Fibroblast of the aortic adventitia (primary cell): Measurements from ENCODE around the gene ATP6V0E2. TPM values are rescaled to one million over a fixed set of nuclear protein-coding genes. Genes with fewer than 3 reads are reported as not detected.

Experiments
- DNase-seq: peaks from one replicate; pipeline ENCODE4 v3.0.0-alpha.2; 2010; ENCODE audit warnings: low read depth
- H3K4me3 ChIP-seq: 2 replicates; pipeline ENCODE4 v1.5.1; 2011; ENCODE audit warnings: low read depth, mild to moderate bottlenecking, control low read depth, low read length, moderate library complexity
- total RNA-seq: library from RNA; depleted of rRNA; stranded (reverse); fragments of >200 nt; gene quantifications from 2 replicates; pipeline ENCODE4 v1.2.3, GENCODE V29; 2012; ENCODE audit warnings: low replicate concordance
- TF ChIP-seq, protein P1 (sequence below): IDR thresholded peaks from 2 replicates; pipeline ENCODE4 v1.5.1; 2011; ENCODE audit warnings: mild to moderate bottlenecking, low read length, control low read depth, inconsistent platforms; ENCODE audit not compliant: insufficient read depth

The ATP6V0E2 gene
- total RNA-seq, 1 donor: 22.5 TPM

- H3K4me3 ChIP-seq: no peak overlapping the region
- TF ChIP-seq, protein P1, sequence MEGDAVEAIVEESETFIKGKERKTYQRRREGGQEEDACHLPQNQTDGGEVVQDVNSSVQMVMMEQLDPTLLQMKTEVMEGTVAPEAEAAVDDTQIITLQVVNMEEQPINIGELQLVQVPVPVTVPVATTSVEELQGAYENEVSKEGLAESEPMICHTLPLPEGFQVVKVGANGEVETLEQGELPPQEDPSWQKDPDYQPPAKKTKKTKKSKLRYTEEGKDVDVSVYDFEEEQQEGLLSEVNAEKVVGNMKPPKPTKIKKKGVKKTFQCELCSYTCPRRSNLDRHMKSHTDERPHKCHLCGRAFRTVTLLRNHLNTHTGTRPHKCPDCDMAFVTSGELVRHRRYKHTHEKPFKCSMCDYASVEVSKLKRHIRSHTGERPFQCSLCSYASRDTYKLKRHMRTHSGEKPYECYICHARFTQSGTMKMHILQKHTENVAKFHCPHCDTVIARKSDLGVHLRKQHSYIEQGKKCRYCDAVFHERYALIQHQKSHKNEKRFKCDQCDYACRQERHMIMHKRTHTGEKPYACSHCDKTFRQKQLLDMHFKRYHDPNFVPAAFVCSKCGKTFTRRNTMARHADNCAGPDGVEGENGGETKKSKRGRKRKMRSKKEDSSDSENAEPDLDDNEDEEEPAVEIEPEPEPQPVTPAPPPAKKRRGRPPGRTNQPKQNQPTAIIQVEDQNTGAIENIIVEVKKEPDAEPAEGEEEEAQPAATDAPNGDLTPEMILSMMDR: no peak
- DNase-seq: no peak
Measured at GRCh38 chr7:149839933-149840332, 33.8 kb upstream of the ATP6V0E2 start.

- DNase-seq: no peak
- H3K4me3 ChIP-seq: no peak overlapping the region
- TF ChIP-seq, protein P1: no peak
Measured at GRCh38 chr7:149843566-149843965, 30.2 kb upstream of the ATP6V0E2 start.

- TF ChIP-seq, protein P1: no peak
- DNase-seq: no peak
- no peak overlapping the region for H3K4me3 ChIP-seq
Measured at GRCh38 chr7:149844445-149844844, 29.3 kb upstream of the ATP6V0E2 start.

DNA sequence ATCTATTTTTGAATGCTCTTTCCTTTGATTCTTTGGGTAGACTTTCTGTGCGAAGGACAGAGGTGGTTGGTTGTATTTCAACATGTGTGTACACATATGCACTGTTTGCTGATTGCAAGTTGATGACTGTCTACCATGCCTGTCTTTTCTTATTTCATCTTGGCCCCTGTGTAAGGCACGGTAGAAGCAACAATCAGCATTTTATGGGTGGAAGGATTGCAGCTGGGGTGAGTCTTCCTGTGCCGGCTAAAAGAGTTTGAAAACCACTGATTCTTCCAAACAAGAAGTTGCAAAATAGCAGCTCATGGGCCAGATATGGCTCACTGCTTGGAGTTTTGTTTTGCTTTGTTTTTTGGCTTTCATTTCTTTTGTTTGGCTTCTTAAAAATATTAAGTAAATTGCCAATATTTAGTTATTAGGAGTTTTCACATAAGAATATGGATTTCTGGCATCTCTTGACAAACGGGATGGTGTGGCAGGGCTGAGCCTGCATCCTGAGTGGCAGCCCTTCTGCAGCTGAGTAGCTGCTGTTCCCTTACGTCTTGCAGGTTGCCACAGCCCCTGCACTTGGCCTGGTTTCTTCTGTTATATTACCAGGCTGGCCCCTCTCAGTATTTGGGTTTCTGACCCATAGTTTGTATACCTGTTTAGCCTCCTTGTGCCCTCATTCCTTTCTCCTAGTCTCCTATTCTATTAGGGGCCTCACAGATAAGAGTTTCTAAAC is 28.4 kb upstream of the ATP6V0E2 start:
- H3K4me3 ChIP-seq: no peak overlapping the region
- DNase-seq: peak; percentile 27
- TF ChIP-seq, protein P1: no peak

- TF ChIP-seq, protein P1: no peak
- no peak overlapping the region for H3K4me3 ChIP-seq
- no peak for DNase-seq
Measured at GRCh38 chr7:149846021-149846420, 27.7 kb upstream of the ATP6V0E2 start.

DNA sequence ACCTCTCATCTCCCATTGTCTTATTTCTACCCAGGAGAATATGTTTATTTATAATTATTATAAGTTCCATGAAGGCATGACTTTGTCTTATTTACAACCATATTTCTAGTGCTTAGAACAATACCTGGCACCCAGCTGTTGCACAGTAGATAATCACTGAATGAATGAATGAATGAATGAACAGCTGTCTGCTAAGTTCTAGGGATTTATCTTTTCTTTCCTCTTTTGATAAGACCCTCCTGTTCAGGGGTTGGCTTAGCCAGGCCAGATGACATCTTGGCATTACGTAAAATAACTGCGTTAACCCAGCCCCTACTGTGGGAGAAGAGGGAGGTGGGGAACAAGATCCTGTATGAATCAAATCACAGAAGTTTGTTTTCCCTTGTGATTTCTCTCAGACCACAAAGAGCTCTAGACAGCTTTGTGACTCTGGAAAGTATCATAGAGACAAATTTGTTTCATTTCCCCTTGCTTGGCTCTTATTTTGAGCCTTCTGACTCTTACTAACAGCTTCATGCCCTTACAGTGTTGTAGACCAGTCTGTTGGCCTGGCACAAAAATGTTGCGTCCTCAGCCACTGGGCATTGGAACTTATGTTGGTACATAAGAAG is 27.2 kb upstream of the ATP6V0E2 start:
- no peak for DNase-seq
- no peak overlapping the region for H3K4me3 ChIP-seq
- TF ChIP-seq, protein P1: no peak
